Fibroblast of skin of right biceps (primary cell): ENCODE data around the gene OBP2B.
A peak's percentile ranks its signal among the peaks of the same experiment; 100 is the strongest.
"Not testable (repeated sequence)": the region's sequence is repeated elsewhere in the genome, so short reads cannot be mapped to it uniquely, and the experiment has no call there.

Source experiments
- DNase-seq: peaks from one replicate; pipeline ENCODE4 v3.0.0-alpha.2; 2013

OBP2B gene

GRCh38 chr9:133238272-133238850, 29.3 kb upstream of the OBP2B start:
- DNase-seq, result peak; percentile 50

DNA sequence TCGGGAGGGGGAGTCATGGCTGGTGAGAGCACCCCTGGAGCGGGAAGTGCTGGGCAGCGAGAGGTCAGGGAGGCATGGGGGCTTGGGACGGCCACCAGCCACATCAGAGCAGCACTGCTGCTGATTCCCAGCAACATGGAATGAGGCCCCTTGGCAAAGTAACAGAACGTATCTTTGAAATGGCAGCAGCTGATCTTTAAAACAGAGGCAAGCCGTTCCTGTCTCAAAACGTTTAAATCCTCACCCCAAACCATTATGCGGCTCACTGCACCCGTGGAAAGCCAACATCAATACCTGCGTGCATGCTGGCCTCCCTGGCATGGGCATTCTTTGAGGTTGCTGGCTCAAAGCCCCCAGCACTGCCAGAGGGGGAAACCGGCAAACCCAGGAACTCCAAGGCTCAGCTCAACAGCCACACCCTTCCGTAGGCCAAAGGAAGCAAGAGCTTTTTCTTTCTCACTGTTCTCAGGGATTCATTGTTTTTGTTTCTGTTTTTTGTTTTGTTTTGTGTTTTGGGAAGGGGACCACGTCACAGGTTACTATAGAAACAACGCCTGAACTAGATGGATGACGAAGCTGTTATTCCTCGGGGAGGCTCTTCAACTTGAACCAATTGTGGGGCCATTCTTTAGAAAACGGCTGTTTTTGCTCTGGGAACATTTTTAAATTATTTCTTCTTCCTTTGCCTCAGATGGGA, 28.1 kb upstream of the OBP2B start:
- peak; percentile 12 for DNase-seq

GRCh38 chr9:133236291-133237034, 27.4 kb upstream of the OBP2B start:
- DNase-seq, result not testable (repeated sequence)

DNA sequence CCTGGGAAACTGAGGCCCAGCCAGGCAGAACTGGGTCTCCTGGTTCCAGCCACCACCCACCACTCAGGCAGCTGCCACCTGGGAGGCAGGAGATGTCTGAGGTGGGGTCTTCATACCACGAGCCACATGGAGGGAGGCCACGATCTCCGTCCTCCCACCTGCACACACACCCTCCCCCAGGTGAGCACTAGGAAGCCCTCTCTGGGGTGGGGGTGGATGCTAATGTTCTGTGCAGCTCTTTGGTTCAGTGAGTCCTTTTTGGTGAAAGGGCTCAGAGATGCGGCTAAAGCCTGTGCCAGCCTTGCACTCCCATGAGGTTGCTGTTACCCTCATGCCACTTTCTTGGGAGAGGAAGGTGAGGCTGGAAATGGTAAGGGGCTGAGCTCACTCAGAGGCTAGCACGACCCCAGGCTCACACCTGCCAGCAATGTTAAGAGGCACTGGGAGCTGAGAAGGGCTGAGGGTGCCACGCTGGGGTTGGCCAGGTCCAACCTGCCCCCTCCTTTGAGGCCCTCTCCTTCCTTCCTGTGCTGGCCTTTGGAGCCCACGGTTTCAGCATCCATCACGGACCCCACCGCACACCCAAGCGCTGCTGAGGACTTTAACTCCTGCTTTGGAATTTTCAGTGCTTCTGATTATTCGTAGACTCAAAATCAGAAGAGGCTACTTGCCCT, 26.6 kb upstream of the OBP2B start:
- no peak for DNase-seq

GRCh38 chr9:133234577-133235322, 25.7 kb upstream of the OBP2B start:
- no peak for DNase-seq

DNA sequence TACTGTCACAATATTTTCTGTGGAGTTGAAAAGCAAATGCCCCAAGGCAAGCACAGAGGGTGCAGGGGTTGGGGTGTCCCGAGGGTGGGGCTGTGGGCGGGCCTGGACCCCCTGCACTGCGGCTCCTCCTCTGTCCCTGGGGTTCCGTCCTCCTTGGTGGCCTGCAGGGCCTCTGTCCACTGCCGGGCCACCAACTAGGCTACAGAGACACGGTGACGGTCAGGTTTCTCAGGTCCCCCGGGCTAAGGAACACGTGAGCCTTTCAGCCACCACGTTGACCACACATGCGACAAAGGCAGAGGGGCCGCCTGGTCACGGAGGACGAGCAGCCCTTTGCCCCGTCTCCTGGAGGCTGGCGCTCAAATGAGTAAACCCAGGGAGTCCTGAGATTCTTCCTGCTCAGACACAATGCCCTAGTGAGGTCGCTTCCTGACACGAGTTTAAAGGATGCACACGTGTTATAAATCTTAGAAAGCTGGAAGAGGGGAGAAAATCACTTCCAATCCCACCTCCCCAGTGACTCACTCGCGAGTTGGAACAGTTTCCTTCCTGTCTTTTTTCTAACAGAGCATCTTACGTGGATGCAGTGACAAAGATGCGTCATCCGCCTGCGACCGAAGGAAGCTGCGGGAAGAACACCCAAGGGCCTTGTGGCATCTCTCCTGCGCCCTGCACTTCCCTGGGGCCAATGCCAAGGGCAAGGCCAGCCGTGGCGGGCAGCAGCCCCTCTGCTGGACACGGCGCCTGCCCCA, 24.8 kb upstream of the OBP2B start:
- DNase-seq, result no peak

GRCh38 chr9:133231934-133232568, 23.0 kb upstream of the OBP2B start:
- not testable (repeated sequence) for DNase-seq

GRCh38 chr9:133230514-133230913, 21.5 kb upstream of the OBP2B start:
- DNase-seq, result not testable (repeated sequence)

DNA sequence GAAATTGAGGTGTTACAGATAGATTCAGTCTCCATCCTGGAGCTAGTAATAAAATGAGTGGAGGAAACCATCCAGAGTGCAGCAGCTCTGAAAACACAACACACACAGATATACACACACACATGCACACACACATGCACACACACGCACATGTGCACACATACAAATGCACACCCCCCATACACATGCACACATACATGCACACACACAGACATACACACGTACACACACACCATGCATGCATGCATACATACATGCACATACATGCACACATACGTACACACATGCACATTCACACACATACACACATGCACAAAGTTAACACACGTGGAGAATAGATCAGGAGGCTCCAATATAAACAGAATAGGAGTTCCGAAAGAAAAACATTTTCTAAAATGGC, 21.0 kb upstream of the OBP2B start:
- no peak for DNase-seq

- not testable (repeated sequence) for DNase-seq
These were observed 19.6 kb upstream of the OBP2B start for GRCh38 chr9:133228474-133229193.

DNA sequence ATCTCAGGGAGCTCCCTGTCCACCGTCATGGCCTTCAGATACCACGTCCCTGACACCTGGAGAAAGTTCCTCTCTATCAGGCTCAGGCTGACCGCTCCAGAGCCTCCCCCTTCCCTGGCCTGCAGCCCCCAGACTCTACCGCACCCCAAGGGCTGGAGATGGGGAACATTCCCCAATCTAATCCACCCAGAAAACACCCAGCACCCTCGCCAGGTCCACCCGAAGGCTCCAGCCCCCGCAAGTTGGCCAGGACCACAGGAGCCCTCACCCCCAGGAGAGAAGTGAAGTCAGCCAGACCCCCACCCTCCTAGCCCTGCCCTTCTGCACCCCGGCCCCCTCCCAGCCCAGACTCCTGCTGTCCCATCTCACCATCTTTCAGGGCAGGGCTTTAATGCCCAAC, 18.9 kb upstream of the OBP2B start:
- not testable (repeated sequence) for DNase-seq

DNA sequence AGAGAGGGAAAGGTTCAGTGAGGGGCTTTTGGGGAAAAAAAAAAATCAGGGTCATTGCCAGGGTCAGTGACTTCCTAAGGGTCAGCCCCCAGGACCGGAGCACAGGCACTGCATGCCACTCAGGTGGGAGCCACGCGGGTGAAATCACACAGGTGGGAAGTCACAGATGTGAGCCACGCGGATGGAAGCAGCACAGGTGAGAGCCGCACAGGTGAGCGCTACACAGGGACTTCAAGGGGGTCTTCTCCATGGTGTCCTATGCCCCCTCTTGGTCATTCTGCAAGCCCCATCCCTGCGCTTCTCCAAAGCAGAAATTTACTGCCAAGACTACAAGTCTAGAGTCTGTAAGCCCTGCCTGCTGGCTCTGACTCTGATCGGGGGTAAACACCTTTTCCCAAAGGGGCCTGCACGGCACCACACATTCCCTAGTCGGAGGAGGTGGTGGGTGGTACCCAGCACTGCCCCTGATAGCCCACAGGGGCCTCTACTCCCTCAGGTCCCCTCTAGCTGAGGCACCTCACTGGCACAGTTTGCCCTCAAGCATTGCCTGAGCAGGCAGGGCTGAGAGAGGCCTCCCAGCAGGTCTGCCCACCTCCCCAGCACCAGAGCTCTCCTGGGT, 18.3 kb upstream of the OBP2B start:
- DNase-seq, result no peak

DNA sequence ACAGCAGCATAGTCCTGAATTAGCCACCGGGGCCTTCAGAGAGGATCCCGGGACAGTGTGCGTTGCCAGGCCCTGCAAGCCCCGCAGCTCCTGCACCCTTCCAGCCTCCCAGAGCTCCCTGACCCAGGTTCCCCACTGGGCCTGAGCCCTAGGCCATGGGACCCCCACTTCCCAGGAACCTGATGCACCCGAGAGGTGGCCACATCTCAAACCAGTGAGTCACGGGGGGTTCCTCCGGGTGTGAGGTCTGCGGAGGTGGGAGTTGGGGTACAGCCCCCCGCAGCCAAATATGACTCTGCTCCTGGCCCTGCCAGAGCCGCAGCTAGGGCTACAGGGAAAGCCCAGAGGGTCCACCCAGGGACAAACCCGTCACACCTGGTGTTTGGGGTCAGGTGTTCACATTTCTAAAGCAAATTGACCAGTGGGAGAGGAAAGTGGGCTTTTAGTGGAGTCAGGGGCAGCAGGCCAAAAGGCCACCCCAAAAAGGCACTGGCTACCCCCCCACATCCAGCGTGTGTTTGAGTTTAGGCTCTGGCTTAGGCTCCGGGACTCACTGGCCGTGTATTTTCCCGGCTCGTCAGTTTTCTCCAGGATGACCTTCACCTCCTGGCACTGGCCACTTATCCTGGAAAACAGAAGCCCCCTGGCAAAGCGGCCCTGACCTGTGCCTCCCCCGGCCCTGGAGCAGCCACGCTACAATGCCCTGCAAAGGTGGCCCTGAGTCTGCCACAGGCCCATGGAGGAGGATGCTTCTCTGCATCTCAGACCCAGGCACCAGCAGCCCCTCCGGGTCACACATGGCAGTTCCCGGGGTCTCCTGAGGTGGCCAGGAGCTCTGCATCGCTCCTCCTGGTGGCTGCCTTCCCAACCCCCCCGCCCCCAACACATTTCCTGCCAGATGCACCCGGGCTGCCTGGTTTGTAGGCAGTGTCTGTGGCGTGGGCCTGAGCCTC, 17.4 kb upstream of the OBP2B start:
- no peak for DNase-seq

- DNase-seq, result no peak
These were observed 16.3 kb upstream of the OBP2B start for GRCh38 chr9:133225171-133226011.

- DNase-seq, result no peak
These were observed 15.7 kb upstream of the OBP2B start for GRCh38 chr9:133224762-133225161.

DNA sequence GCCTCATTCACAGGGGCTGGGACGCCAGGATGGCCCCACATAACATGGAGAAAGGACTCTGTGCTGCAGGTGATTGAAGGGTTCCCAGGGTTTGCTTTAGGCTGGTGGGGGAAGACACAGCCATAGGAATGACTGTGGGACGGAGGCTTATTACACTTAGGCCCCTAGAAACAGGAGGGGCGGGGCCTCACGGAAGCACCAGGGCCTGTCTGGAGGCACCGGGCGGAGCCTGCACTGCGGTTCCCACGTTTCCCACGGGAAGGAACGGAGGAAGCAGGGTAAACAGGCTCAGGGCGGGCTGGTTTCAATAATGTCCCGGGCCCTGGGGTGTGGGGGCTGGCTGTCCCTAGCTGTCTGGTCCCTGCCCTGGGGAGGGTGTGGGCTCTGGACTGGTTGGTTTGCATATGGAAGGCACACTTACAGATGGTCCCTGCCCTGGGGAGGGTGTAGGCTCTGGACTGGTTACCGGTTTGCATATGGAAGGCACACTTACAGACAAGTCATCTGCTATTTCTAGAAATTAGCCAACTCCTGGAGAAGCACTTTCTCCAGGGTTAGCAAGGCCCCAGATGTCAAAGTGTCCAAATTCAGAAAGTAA, 14.2 kb upstream of the OBP2B start:
- not testable (repeated sequence) for DNase-seq

DNA sequence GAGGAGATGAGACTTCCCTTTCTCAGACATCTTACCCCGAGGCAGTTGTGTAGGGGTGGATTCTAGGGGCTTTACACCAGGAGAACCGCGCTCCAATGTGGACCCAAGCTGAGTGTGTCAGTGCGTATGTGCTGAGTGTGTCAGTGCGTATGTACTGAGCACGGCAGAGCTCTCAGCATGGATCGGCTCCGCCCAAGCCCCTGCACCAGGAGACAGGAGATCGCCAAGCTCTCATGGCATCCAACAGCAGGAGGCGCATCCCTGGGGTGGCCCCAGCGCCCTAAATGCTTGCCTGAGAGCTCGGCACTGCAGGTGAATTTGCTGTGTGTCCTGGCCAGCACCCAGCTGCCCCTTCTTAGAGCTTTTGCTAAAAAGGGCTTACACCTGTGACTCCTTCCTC, 12.9 kb upstream of the OBP2B start:
- not testable (repeated sequence) for DNase-seq
